Activated CD4-positive, alpha-beta T cell treated with anti-CD3 and anti-CD28 coated beads for 1 hour (primary cell): ENCODE results near the gene MEF2A.
"Not testable (repeated sequence)": the region's sequence is repeated elsewhere in the genome, so short reads cannot be mapped to it uniquely, and the experiment has no call there.

ENCODE experiments used
- DNase-seq: peaks from one replicate; pipeline ENCODE4 v3.0.0-alpha.2; 2020

Gene MEF2A

GRCh38 chr15:99651023-99651807 is 85.4 kb downstream of the MEF2A start:
- no peak for DNase-seq

- DNase-seq = no peak
Observed at GRCh38 chr15:99656205-99656604, 90.4 kb downstream of the MEF2A start.

GRCh38 chr15:99657996-99658395 is 92.2 kb downstream of the MEF2A start:
- DNase-seq = no peak

- DNase-seq = no peak
Observed at GRCh38 chr15:99662903-99663302, 97.1 kb downstream of the MEF2A start.

GRCh38 chr15:99666073-99666472 is 100.3 kb downstream of the MEF2A start:
- not testable (repeated sequence) for DNase-seq

GRCh38 chr15:99668533-99669182 is 102.9 kb downstream of the MEF2A start:
- no peak for DNase-seq

- no peak for DNase-seq
Observed at GRCh38 chr15:99669250-99669649, 103.5 kb downstream of the MEF2A start.

- no peak for DNase-seq
Observed at GRCh38 chr15:99671926-99672635, 106.3 kb downstream of the MEF2A start.

- no peak for DNase-seq
Observed at GRCh38 chr15:99673111-99673510, 107.3 kb downstream of the MEF2A start.

- DNase-seq = no peak
Observed at GRCh38 chr15:99674279-99674678, 108.5 kb downstream of the MEF2A start.

GRCh38 chr15:99677540-99678134 is 111.9 kb downstream of the MEF2A start:
- DNase-seq = no peak

GRCh38 chr15:99680276-99680675 is 114.5 kb downstream of the MEF2A start:
- DNase-seq = no peak

GRCh38 chr15:99681990-99682389 is 116.2 kb downstream of the MEF2A start:
- no peak for DNase-seq

GRCh38 chr15:99682455-99682854 is 116.7 kb downstream of the MEF2A start:
- no peak for DNase-seq

GRCh38 chr15:99683000-99683670 is 117.4 kb downstream of the MEF2A start:
- no peak for DNase-seq

- no peak for DNase-seq
Observed at GRCh38 chr15:99686290-99686689, 120.5 kb downstream of the MEF2A start.

- DNase-seq = no peak
Observed at GRCh38 chr15:99692825-99693224, 127.0 kb downstream of the MEF2A start.

- no peak for DNase-seq
Observed at GRCh38 chr15:99696096-99696495, 130.3 kb downstream of the MEF2A start.

GRCh38 chr15:99702895-99703602 is 137.3 kb downstream of the MEF2A start:
- no peak for DNase-seq

GRCh38 chr15:99703603-99704443 is 138.0 kb downstream of the MEF2A start:
- no peak for DNase-seq

- no peak for DNase-seq
Observed at GRCh38 chr15:99704444-99704838, 138.7 kb downstream of the MEF2A start.
